Measurements from ENCODE around the gene GLRA3. TPM values are rescaled to one million over a fixed set of nuclear protein-coding genes. Genes with fewer than 3 reads are reported as not detected.
"Not testable (repeated sequence)": the region's sequence is repeated elsewhere in the genome, so short reads cannot be mapped to it uniquely, and the experiment has no call there.

Gene GLRA3
- total RNA-seq, 1 donor from 2014 or later = 33.0 TPM

- no peak for DNase-seq (ENCODE audit: low spot score)
Measured at GRCh38 chr4:174810834-174811233, 18.2 kb downstream of the GLRA3 start.

GRCh38 chr4:174808836-174809235 is 20.2 kb downstream of the GLRA3 start:
- DNase-seq (ENCODE audit: low spot score) = no peak

GRCh38 chr4:174808119-174808518 is 20.9 kb downstream of the GLRA3 start:
- no peak for DNase-seq (ENCODE audit: low spot score)

GRCh38 chr4:174805746-174806145 is 23.3 kb downstream of the GLRA3 start:
- no peak for DNase-seq (ENCODE audit: low spot score)

GRCh38 chr4:174794543-174795094 is 34.4 kb downstream of the GLRA3 start:
- no peak for DNase-seq (ENCODE audit: low spot score)

- DNase-seq (ENCODE audit: low spot score) = no peak
Measured at GRCh38 chr4:174789657-174790056, 39.4 kb downstream of the GLRA3 start.

GRCh38 chr4:174778274-174778986 is 50.6 kb downstream of the GLRA3 start:
- not testable (repeated sequence) for DNase-seq (ENCODE audit: low spot score)

GRCh38 chr4:174775366-174775765 is 53.7 kb downstream of the GLRA3 start:
- no peak for DNase-seq (ENCODE audit: low spot score)

GRCh38 chr4:174764105-174764729 is 64.8 kb downstream of the GLRA3 start:
- DNase-seq (ENCODE audit: low spot score) = peak; percentile 28

GRCh38 chr4:174763454-174764104 is 65.5 kb downstream of the GLRA3 start:
- no peak for DNase-seq (ENCODE audit: low spot score)

GRCh38 chr4:174761451-174761850 is 67.6 kb downstream of the GLRA3 start:
- no peak for DNase-seq (ENCODE audit: low spot score)

GRCh38 chr4:174757736-174758135 is 71.3 kb downstream of the GLRA3 start:
- DNase-seq (ENCODE audit: low spot score) = no peak

- no peak for DNase-seq (ENCODE audit: low spot score)
Measured at GRCh38 chr4:174753021-174753420, 76.0 kb downstream of the GLRA3 start.

GRCh38 chr4:174752026-174752425 is 77.0 kb downstream of the GLRA3 start:
- no peak for DNase-seq (ENCODE audit: low spot score)

GRCh38 chr4:174749091-174749490 is 80.0 kb downstream of the GLRA3 start:
- no peak for DNase-seq (ENCODE audit: low spot score)

- DNase-seq (ENCODE audit: low spot score) = no peak
Measured at GRCh38 chr4:174746710-174747109, 82.3 kb downstream of the GLRA3 start.

GRCh38 chr4:174742561-174742960 is 86.5 kb downstream of the GLRA3 start:
- DNase-seq (ENCODE audit: low spot score) = no peak

- no peak for DNase-seq (ENCODE audit: low spot score)
Measured at GRCh38 chr4:174739576-174739975, 89.5 kb downstream of the GLRA3 start.

- DNase-seq (ENCODE audit: low spot score) = no peak
Measured at GRCh38 chr4:174734181-174734580, 94.9 kb downstream of the GLRA3 start.

- DNase-seq (ENCODE audit: low spot score) = peak; percentile 5
Measured at GRCh38 chr4:174717828-174718227, 111.2 kb downstream of the GLRA3 start.

GRCh38 chr4:174716986-174717770 is 111.9 kb downstream of the GLRA3 start:
- DNase-seq (ENCODE audit: low spot score) = peak; percentile 7

Data from umbilical cord (tissue), 2 donors.